ENCODE results near the gene FBXO39. TPM values are rescaled to one million over a fixed set of nuclear protein-coding genes. Genes with fewer than 3 reads are reported as not detected.

Gene FBXO39
- total and polyA plus RNA-seq, 2 of the 4 experiments (the other 2 are of a cell fraction) = not detected

- Histone ChIP-seq H3K79me1 (ENCODE audit: low read depth in 1 of 2, low read length in 2 of 2) (no peaks in the 10 kb centered on the region), H3K9me3 (ENCODE audit: control insufficient read depth, insufficient read depth, low read length) (no peaks in the 10 kb centered on the region), H2BK15ac (ENCODE audit: low read depth, low read length) (no peak overlapping the region), H3K27ac (ENCODE audit: insufficient read depth, low read length) (no peak overlapping the region), H3K4me2 (ENCODE audit: low read depth, low read length) (no peak overlapping the region), H4K20me1 (ENCODE audit: insufficient read depth, low read length) (no peaks in the 10 kb centered on the region), H2AK5ac (ENCODE audit: low read depth, low read length) (no peak overlapping the region), H3K14ac (replicated peaks; ENCODE audit: low read depth, low read length) (no peak overlapping the region), H2BK5ac (ENCODE audit: low read depth, low read length, poor library complexity, severe bottlenecking) (no peak overlapping the region), H3K23ac (ENCODE audit: low read depth, low read length) (no peak overlapping the region), H4K8ac (ENCODE audit: low read depth in 2 of 2, low read length in 2 of 2) (no peak overlapping the region), H2BK20ac (ENCODE audit: low read depth, low read length) (no peak overlapping the region), H3K9me1 (ENCODE audit: insufficient read depth, low read length) (no peaks in the 10 kb centered on the region), H3K9ac (ENCODE audit: low read depth, low read length) (no peak overlapping the region), H2AK9ac (replicated peaks; ENCODE audit: low read depth, low read length, poor library complexity) (no peak overlapping the region), H3K27me3 (ENCODE audit: control insufficient read depth, insufficient read depth, low read length) (peaks cover 3% of the 10 kb centered on the region), H3K56ac (ENCODE audit: extremely low read depth, insufficient read depth, low read length) (no peak overlapping the region), H3K4me3 (ENCODE audit: insufficient read depth, low read depth, low read length) (no peak overlapping the region), H3K4me1 (ENCODE audit: control insufficient read depth, insufficient read depth, low read length) (no peaks in the 10 kb centered on the region), H2BK120ac (ENCODE audit: low read depth, low read length) (no peak overlapping the region), H2AFZ (replicated peaks; ENCODE audit: low read length, poor library complexity) (no peak overlapping the region), H3K18ac (ENCODE audit: low read depth, low read length) (no peak overlapping the region), H3K4ac (ENCODE audit: low read depth, low read length) (no peak overlapping the region), H4K91ac (ENCODE audit: insufficient read depth, low read depth, low read length) (no peak overlapping the region), H4K5ac (ENCODE audit: low read depth, low read length) (no peak overlapping the region), H3K36me3 (ENCODE audit: control insufficient read depth, insufficient read depth, low read length) (no peaks in the 10 kb centered on the region)
- TF ChIP-seq MAZ (IDR thresholded peaks at IDR 0.05; ENCODE audit: borderline replicate concordance, low read depth, low read length) = no peak
- TF ChIP-seq MXI1 (IDR thresholded peaks at IDR 0.05; ENCODE audit: borderline replicate concordance, low read depth, low read length) = no peak
- TF ChIP-seq CHD1 (IDR thresholded peaks at IDR 0.05; ENCODE audit: low read depth, low read length) = no peak
- no peak for TF ChIP-seq FOS (IDR thresholded peaks at IDR 0.05; ENCODE audit: low read depth, low read length)
- no peak for TF ChIP-seq SMC3 (IDR thresholded peaks at IDR 0.05; ENCODE audit: low read depth, low read length)
- no peak for TF ChIP-seq ELK1 (IDR thresholded peaks at IDR 0.05; ENCODE audit: borderline replicate concordance, low read depth, low read length)
- no peak for TF ChIP-seq CTCF (conservative IDR thresholded peaks at IDR 0.05; ENCODE audit: low read depth, low read length)
- no peak for TF ChIP-seq NFE2L2 (IDR thresholded peaks at IDR 0.05; ENCODE audit: low read depth, low read length)
- TF ChIP-seq RFX5 (IDR thresholded peaks at IDR 0.05; ENCODE audit: low read depth, low read length) = no peak
- no peak for TF ChIP-seq BHLHE40 (IDR thresholded peaks at IDR 0.05; ENCODE audit: low read depth, low read length)
- TF ChIP-seq USF2 (IDR thresholded peaks at IDR 0.05; ENCODE audit: low read depth, low read length) = no peak
- TF ChIP-seq RAD21 (IDR thresholded peaks at IDR 0.05; ENCODE audit: low read length) = no peak
- TF ChIP-seq MAFK (IDR thresholded peaks at IDR 0.05; ENCODE audit: low read depth, low read length) = no peak
- no peak for TF ChIP-seq POLR2A (IDR thresholded peaks at IDR 0.05; ENCODE audit: low read depth, low read length)
- TF ChIP-seq CEBPB (IDR thresholded peaks at IDR 0.05; ENCODE audit: low read depth, low read length) = no peak
- no peak for TF ChIP-seq RCOR1 (IDR thresholded peaks at IDR 0.05; ENCODE audit: insufficient replicate concordance, low read length)
- CTCF ChIA-PET = no interaction called here
- POLR2A ChIA-PET (ENCODE audit: unreplicated experiment) = no interaction called here
- ATAC-seq (ENCODE audit: low read depth) = no peak
- in situ Hi-C loops (cut with MboI; ENCODE audit: low sequenced_read_pairs) = no loop called here
- intact Hi-C loops (cut with micrococcal nuclease) = no loop called here
- dilution Hi-C loops (cut with HindIII; ENCODE audit: low sequenced_read_pairs, unreplicated experiment) = no loop called here
- no peak for DNase-seq
- BruUV-seq (replicated peaks) = no TSS peak
- 80% methylated on average over 2 of the region's 4 CpGs; no CpG with 5 or more reads in 1 of the 2 experiments for WGBS, 2 experiments (ENCODE audit: extremely low coverage in 2 of 2, insufficient read length in 1 of 2)
Measured at GRCh38 chr17:6729531-6729930, 46.5 kb upstream of the FBXO39 start.
